K562 (cell line): ENCODE results near the gene RASSF3. TPM values are rescaled to one million over a fixed set of nuclear protein-coding genes. Genes with fewer than 3 reads are reported as not detected.

Experiments
- REST ChIP-seq, 2 experiments: fragments of 450-650 bp; formaldehyde crosslinking in 1 of 2; IDR thresholded peaks; 2 replicates each; pipeline versions ENCODE4 v1.4.0 to v1.6.1; 2014 to 2020; ENCODE audit warnings: mild to moderate bottlenecking in 2 of 2, borderline replicate concordance in 1 of 2, low read depth in 1 of 2
- polyA plus RNA-seq, 8 experiments: library from polyadenylated mRNA; depleted of rRNA in 4 of 8; stranded (reverse) in 5 of 8; unstranded in 3 of 8; fragments of >200 nt; fragmentation: Nextera tagmentation in 2 of 8; fragmentation: Illumina TruSeq in 1 of 8; extraction: Ambion mirVana in 2 of 8; extraction: Trizol in 1 of 8; gene quantifications; 2 replicates each; pipeline versions ENCODE4 v1.2.1 to v1.2.3, GENCODE V29; 2011 to 2014; ENCODE audit warnings: inconsistent platforms in 1 of 8, missing spikeins in 1 of 8
- total RNA-seq, 7 experiments: library from RNA; depleted of rRNA in 6 of 7; stranded (reverse); fragments of >200 nt in 6 of 7; fragmentation: Illumina TruSeq in 2 of 7; extraction: Trizol in 2 of 7; gene quantifications; 2 replicates each; pipeline versions ENCODE4 v1.2.1 to v1.2.3, GENCODE V29; 2011 to 2021; ENCODE audit warnings: low replicate concordance in 1 of 7

The RASSF3 gene
- total and polyA plus RNA-seq, 9 of the 15 experiments (the other 6 are each of a cell fraction or from before 2014, with no cell fraction given): 3.7 to 39.2 (median 20.2) TPM

- TF ChIP-seq REST (IDR thresholded peaks at IDR 0.05; ENCODE audit: borderline replicate concordance): no peak
- no peak for TF ChIP-seq REST (CRISPR knock-in tag; IDR thresholded peaks at IDR 0.05; ENCODE audit: low read depth)
- TF ChIP-seq, all 486 proteins: peak for 0
Observed at GRCh38 chr12:64624035-64624434, 13.7 kb downstream of the RASSF3 start (continued).
